ENCODE data around the gene CSF2.
"Not testable (repeated sequence)": the region's sequence is repeated elsewhere in the genome, so short reads cannot be mapped to it uniquely, and the experiment has no call there.

CSF2 gene

DNA sequence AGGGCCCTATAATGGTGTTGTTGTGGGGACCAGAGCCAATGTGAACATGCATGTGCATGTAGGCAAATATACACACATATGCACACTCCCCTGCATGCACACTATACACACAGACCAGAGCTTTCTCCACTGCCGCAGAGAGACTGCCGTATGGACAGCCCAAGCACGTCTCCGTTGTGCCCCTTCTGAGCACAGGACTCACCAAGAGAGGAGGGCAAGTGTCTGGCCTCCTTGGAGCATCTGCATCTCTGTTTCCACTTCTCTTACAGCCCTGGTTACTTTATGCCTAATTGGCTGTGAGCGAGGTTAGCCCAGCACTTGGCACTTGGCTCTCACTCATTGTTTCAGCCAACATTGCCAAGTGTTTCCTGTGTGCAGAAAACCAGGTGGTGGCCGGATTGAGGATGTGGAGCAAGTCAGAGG, 30.4 kb downstream of the CSF2 start:
- DNase-seq = no peak
- no peak overlapping the region for H3K18ac ChIP-seq (ENCODE audit: low read length)
- H3K56ac ChIP-seq (ENCODE audit: low read length) = no peak overlapping the region
- no peak overlapping the region for H3K27ac ChIP-seq (ENCODE audit: low read depth, low read length)
- WGBS (ENCODE audit: extremely low coverage, insufficient coverage, low lambda C conversion rate) = no CpG with 5 or more reads among the region's 6 CpGs
- H4K8ac ChIP-seq (ENCODE audit: low read depth, low read length) = no peak overlapping the region
- H3K4ac ChIP-seq (ENCODE audit: low read depth, low read length) = no peak overlapping the region
- no peak overlapping the region for H2BK15ac ChIP-seq (replicated peaks; ENCODE audit: low read depth)
- no peak overlapping the region for H2BK5ac ChIP-seq (ENCODE audit: low read length)
- no peak overlapping the region for H3K4me3 ChIP-seq (ENCODE audit: low read length)
- no peak overlapping the region for H2BK120ac ChIP-seq (ENCODE audit: low read depth, low read length)
- H3K4me1 ChIP-seq (ENCODE audit: control insufficient read depth, low read depth, low read length) = no peaks in the 10 kb centered on the region
- H2AK5ac ChIP-seq (ENCODE audit: low read length) = no peak overlapping the region
- no peak overlapping the region for H3K23ac ChIP-seq (ENCODE audit: low read length)
- no peaks in the 10 kb centered on the region for H3K36me3 ChIP-seq (ENCODE audit: control insufficient read depth, insufficient read depth, low read length)
- no peaks in the 10 kb centered on the region for H3K27me3 ChIP-seq (ENCODE audit: insufficient read depth, low read length, poor library complexity)
- H3K9ac ChIP-seq (ENCODE audit: low read length) = no peak overlapping the region
- H3K79me2 ChIP-seq (ENCODE audit: control insufficient read depth, insufficient read depth, low read length) = no peaks in the 10 kb centered on the region
- no peak overlapping the region for H3K4me2 ChIP-seq (ENCODE audit: low read length)
- H4K5ac ChIP-seq (ENCODE audit: low read length) = no peak overlapping the region
- no peaks in the 10 kb centered on the region for H3K79me1 ChIP-seq (ENCODE audit: low read length)

DNA sequence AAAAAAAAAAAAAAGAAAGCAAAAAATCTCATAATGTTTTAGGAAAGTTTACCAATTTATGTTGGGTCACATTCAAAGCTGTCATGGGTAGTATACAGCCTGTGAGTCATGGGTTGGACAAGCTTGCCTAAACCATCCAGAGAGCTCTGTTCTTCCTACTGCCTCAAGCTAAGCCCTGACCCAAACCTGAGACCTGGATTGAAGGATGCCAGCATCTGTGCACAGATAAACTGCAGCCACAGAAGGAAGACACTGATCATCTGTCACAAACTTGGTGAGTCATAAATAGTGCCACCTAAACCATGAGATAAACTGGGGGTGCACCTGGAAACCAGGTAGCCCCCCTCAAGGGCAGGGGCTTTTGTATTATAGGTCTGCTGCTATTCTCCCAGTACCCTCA, 31.0 kb downstream of the CSF2 start:
- no peak overlapping the region for H2AK5ac ChIP-seq (ENCODE audit: low read length)
- no peak overlapping the region for H3K9ac ChIP-seq (ENCODE audit: low read length)
- DNase-seq = no peak
- H2BK15ac ChIP-seq (replicated peaks; ENCODE audit: low read depth) = no peak overlapping the region
- H3K4me1 ChIP-seq (ENCODE audit: control insufficient read depth, low read depth, low read length) = no peaks in the 10 kb centered on the region
- no peak overlapping the region for H3K56ac ChIP-seq (ENCODE audit: low read length)
- no peak overlapping the region for H3K4ac ChIP-seq (ENCODE audit: low read depth, low read length)
- H2BK120ac ChIP-seq (ENCODE audit: low read depth, low read length) = no peak overlapping the region
- no peak overlapping the region for H3K23ac ChIP-seq (ENCODE audit: low read length)
- H4K8ac ChIP-seq (ENCODE audit: low read depth, low read length) = no peak overlapping the region
- H3K36me3 ChIP-seq (ENCODE audit: control insufficient read depth, insufficient read depth, low read length) = no peaks in the 10 kb centered on the region
- H3K4me2 ChIP-seq (ENCODE audit: low read length) = no peak overlapping the region
- H3K27ac ChIP-seq (ENCODE audit: low read depth, low read length) = no peak overlapping the region
- no peak overlapping the region for H2BK5ac ChIP-seq (ENCODE audit: low read length)
- H3K4me3 ChIP-seq (ENCODE audit: low read length) = no peak overlapping the region
- H3K79me1 ChIP-seq (ENCODE audit: low read length) = no peaks in the 10 kb centered on the region
- no peaks in the 10 kb centered on the region for H3K79me2 ChIP-seq (ENCODE audit: control insufficient read depth, insufficient read depth, low read length)
- H3K27me3 ChIP-seq (ENCODE audit: insufficient read depth, low read length, poor library complexity) = no peaks in the 10 kb centered on the region
- no peak overlapping the region for H3K18ac ChIP-seq (ENCODE audit: low read length)
- no peak overlapping the region for H4K5ac ChIP-seq (ENCODE audit: low read length)

DNA sequence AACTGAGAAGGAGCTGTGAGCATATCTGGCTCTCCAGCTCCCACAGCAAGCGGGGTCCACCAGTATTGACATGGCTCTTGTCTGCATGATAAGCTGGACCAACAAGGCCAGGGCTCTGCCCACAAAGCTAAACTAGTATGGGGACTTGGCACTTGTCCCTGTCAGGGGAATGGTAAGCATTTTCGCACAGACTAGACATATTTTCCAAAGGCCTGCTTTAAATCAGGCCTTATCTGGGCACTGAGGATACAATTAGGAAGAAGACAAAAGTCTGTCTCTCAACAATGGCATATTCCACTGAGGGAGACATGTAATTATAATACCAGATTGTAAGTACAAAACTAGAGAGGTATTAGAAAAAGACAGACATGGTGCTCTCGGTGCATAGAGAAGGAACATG, 32.1 kb downstream of the CSF2 start:
- no peaks in the 10 kb centered on the region for H3K79me1 ChIP-seq (ENCODE audit: low read length)

DNA sequence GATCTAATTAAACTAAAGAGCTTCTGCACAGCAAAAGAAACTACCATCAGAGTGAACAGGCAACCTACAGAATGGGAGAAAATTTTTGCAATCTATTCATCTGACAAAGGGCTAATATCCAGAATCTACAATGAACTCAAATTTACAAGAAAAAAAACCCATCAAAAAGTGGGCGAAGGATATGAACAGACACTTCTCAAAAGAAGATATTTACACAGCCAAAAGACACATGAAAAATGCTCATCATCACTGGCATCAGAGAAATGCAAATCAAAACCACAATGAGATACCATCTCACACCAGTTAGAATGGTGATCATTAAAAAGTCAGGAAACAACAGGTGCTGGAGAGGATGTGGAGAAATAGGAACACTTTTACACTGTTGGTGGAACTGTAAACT, 34.9 kb downstream of the CSF2 start:
- H3K79me1 ChIP-seq (ENCODE audit: low read length); H3K4me1 ChIP-seq (ENCODE audit: control insufficient read depth, low read depth, low read length); H3K27me3 ChIP-seq (ENCODE audit: insufficient read depth, low read length, poor library complexity); DNase-seq; H3K4me3 ChIP-seq (ENCODE audit: low read length); H3K36me3 ChIP-seq (ENCODE audit: control insufficient read depth, insufficient read depth, low read length); H3K27ac ChIP-seq (ENCODE audit: low read depth, low read length); H2BK120ac ChIP-seq (ENCODE audit: low read depth, low read length); H2AK5ac ChIP-seq (ENCODE audit: low read length); H3K4me2 ChIP-seq (ENCODE audit: low read length); H3K18ac ChIP-seq (ENCODE audit: low read length); H2BK5ac ChIP-seq (ENCODE audit: low read length); H3K4ac ChIP-seq (ENCODE audit: low read depth, low read length); H3K23ac ChIP-seq (ENCODE audit: low read length); H3K56ac ChIP-seq (ENCODE audit: low read length); H2BK15ac ChIP-seq (replicated peaks; ENCODE audit: low read depth); H4K5ac ChIP-seq (ENCODE audit: low read length); H3K9ac ChIP-seq (ENCODE audit: low read length); H3K79me2 ChIP-seq (ENCODE audit: control insufficient read depth, insufficient read depth, low read length); H4K8ac ChIP-seq (ENCODE audit: low read depth, low read length): not testable (repeated sequence)
- WGBS (ENCODE audit: extremely low coverage, insufficient coverage, low lambda C conversion rate) = no CpG with 5 or more reads among the region's 1 CpG

More for the DNA sequence above, 32.1 kb downstream of the CSF2 start:
- H3K56ac ChIP-seq (ENCODE audit: low read length) = no peak overlapping the region
- H3K18ac ChIP-seq (ENCODE audit: low read length) = no peak overlapping the region
- no peaks in the 10 kb centered on the region for H3K27me3 ChIP-seq (ENCODE audit: insufficient read depth, low read length, poor library complexity)
- H3K36me3 ChIP-seq (ENCODE audit: control insufficient read depth, insufficient read depth, low read length) = no peaks in the 10 kb centered on the region
- H2BK5ac ChIP-seq (ENCODE audit: low read length) = no peak overlapping the region
- no peak overlapping the region for H3K4me2 ChIP-seq (ENCODE audit: low read length)
- no peaks in the 10 kb centered on the region for H3K4me1 ChIP-seq (ENCODE audit: control insufficient read depth, low read depth, low read length)
- H4K5ac ChIP-seq (ENCODE audit: low read length) = no peak overlapping the region
- H3K4me3 ChIP-seq (ENCODE audit: low read length) = no peak overlapping the region
- H2BK120ac ChIP-seq (ENCODE audit: low read depth, low read length) = no peak overlapping the region
- H2AK5ac ChIP-seq (ENCODE audit: low read length) = no peak overlapping the region
- H3K4ac ChIP-seq (ENCODE audit: low read depth, low read length) = no peak overlapping the region
- H3K27ac ChIP-seq (ENCODE audit: low read depth, low read length) = no peak overlapping the region
- H2BK15ac ChIP-seq (replicated peaks; ENCODE audit: low read depth) = no peak overlapping the region
- H3K23ac ChIP-seq (ENCODE audit: low read length) = no peak overlapping the region
- no peak overlapping the region for H4K8ac ChIP-seq (ENCODE audit: low read depth, low read length)
- no peak overlapping the region for H3K9ac ChIP-seq (ENCODE audit: low read length)
- H3K79me2 ChIP-seq (ENCODE audit: control insufficient read depth, insufficient read depth, low read length) = no peaks in the 10 kb centered on the region
- DNase-seq = no peak
- no CpG with 5 or more reads among the region's 3 CpGs for WGBS (ENCODE audit: extremely low coverage, insufficient coverage, low lambda C conversion rate)

DNA sequence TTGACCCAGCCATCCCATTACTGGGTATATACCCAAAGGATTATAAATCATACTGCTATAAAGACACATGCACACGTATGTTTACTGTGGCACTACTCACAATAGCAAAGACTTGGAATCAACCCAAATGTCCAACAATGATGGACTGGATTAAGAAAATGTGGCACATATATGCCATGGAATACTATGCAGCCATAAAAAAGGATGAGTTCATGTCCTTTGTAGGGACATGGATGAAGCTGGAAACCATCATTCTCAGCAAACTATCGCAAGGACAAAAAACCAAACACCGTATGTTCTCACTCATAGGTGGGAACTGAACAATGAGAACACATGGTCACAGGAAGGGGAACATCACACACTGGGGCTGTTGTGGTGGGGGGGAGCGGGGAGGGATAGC, 35.4 kb downstream of the CSF2 start:
- H2AK5ac ChIP-seq (ENCODE audit: low read length); H3K4me1 ChIP-seq (ENCODE audit: control insufficient read depth, low read depth, low read length); H3K18ac ChIP-seq (ENCODE audit: low read length); H3K9ac ChIP-seq (ENCODE audit: low read length); H2BK120ac ChIP-seq (ENCODE audit: low read depth, low read length); H2BK5ac ChIP-seq (ENCODE audit: low read length); H4K5ac ChIP-seq (ENCODE audit: low read length); H2BK15ac ChIP-seq (replicated peaks; ENCODE audit: low read depth); H3K27me3 ChIP-seq (ENCODE audit: insufficient read depth, low read length, poor library complexity); H3K4me3 ChIP-seq (ENCODE audit: low read length); H3K27ac ChIP-seq (ENCODE audit: low read depth, low read length); H3K79me2 ChIP-seq (ENCODE audit: control insufficient read depth, insufficient read depth, low read length); H3K56ac ChIP-seq (ENCODE audit: low read length); H4K8ac ChIP-seq (ENCODE audit: low read depth, low read length); DNase-seq; H3K4ac ChIP-seq (ENCODE audit: low read depth, low read length); H3K4me2 ChIP-seq (ENCODE audit: low read length); H3K36me3 ChIP-seq (ENCODE audit: control insufficient read depth, insufficient read depth, low read length); H3K23ac ChIP-seq (ENCODE audit: low read length); H3K79me1 ChIP-seq (ENCODE audit: low read length): not testable (repeated sequence)
- no CpG with 5 or more reads among the region's 4 CpGs for WGBS (ENCODE audit: extremely low coverage, insufficient coverage, low lambda C conversion rate)

DNA sequence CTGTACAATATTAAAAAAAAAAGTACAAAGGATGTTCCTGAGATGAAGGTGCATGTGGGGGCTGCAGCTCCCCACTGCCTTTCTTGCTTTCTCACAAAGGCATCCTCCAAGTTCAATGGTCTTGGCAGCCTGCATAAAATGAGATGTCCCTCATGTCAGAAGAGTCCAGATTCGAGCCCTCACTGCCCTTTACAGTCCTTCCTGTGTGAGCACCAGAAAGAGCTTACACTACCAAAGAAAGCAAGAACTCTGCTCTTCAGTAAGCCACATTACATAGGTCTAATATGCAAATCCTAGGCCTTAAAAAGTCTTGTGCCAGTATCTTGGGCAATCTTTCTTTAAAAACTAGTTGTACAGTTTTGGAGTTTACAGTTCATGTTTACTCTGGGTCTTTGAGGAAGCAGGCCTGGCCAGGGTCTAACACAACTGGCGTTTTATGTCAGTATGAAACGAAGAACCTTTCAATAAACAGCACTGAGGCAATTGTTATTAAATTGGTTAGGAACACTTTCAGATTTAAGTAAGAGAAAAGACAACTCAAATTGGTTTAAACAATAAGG, 36.0 kb downstream of the CSF2 start:
- Histone ChIP-seq H3K27ac (ENCODE audit: low read depth, low read length) (no peak overlapping the region), H2BK15ac (replicated peaks; ENCODE audit: low read depth) (no peak overlapping the region), H3K4me2 (ENCODE audit: low read length) (no peak overlapping the region), H4K8ac (ENCODE audit: low read depth, low read length) (no peak overlapping the region), H2BK5ac (ENCODE audit: low read length) (no peak overlapping the region), H3K4me1 (ENCODE audit: control insufficient read depth, low read depth, low read length) (no peaks in the 10 kb centered on the region), H4K5ac (ENCODE audit: low read length) (no peak overlapping the region), H3K27me3 (ENCODE audit: insufficient read depth, low read length, poor library complexity) (no peaks in the 10 kb centered on the region), H3K36me3 (ENCODE audit: control insufficient read depth, insufficient read depth, low read length) (no peaks in the 10 kb centered on the region), H3K18ac (ENCODE audit: low read length) (no peak overlapping the region), H2AK5ac (ENCODE audit: low read length) (no peak overlapping the region), H3K4ac (ENCODE audit: low read depth, low read length) (no peak overlapping the region), H3K79me1 (ENCODE audit: low read length) (no peaks in the 10 kb centered on the region), H3K56ac (ENCODE audit: low read length) (no peak overlapping the region), H3K23ac (ENCODE audit: low read length) (no peak overlapping the region), H3K9ac (ENCODE audit: low read length) (no peak overlapping the region), H3K79me2 (ENCODE audit: control insufficient read depth, insufficient read depth, low read length) (no peaks in the 10 kb centered on the region), H3K4me3 (ENCODE audit: low read length) (no peak overlapping the region), H2BK120ac (ENCODE audit: low read depth, low read length) (no peak overlapping the region)
- DNase-seq = no peak
- no CpG with 5 or more reads among the region's 3 CpGs for WGBS (ENCODE audit: extremely low coverage, insufficient coverage, low lambda C conversion rate)

Measured in mesendoderm (in vitro differentiated cells).